HG03521 (cell line): ENCODE measurements around the gene FAM78A.
"Not testable (repeated sequence)": the region's sequence is repeated elsewhere in the genome, so short reads cannot be mapped to it uniquely, and the experiment has no call there.

Experiments
- ATAC-seq: cut with Tn5 transposase; IDR thresholded peaks from one replicate; pipeline ENCODE4 v1.9.1; 2021; ENCODE audit warnings: mild to moderate bottlenecking, moderate library complexity; ENCODE audit not compliant: unreplicated experiment

The FAM78A gene

GRCh38 chr9:131216806-131217205, 59.5 kb downstream of the FAM78A start:
- ATAC-seq = no peak

GRCh38 chr9:131214876-131215275, 61.4 kb downstream of the FAM78A start:
- ATAC-seq = no peak

- ATAC-seq = no peak
Measured at GRCh38 chr9:131214286-131214856, 61.9 kb downstream of the FAM78A start.

- not testable (repeated sequence) for ATAC-seq
Measured at GRCh38 chr9:131211920-131212319, 64.4 kb downstream of the FAM78A start.
